Measurements from ENCODE around the gene RELN.

The RELN gene

DNA sequence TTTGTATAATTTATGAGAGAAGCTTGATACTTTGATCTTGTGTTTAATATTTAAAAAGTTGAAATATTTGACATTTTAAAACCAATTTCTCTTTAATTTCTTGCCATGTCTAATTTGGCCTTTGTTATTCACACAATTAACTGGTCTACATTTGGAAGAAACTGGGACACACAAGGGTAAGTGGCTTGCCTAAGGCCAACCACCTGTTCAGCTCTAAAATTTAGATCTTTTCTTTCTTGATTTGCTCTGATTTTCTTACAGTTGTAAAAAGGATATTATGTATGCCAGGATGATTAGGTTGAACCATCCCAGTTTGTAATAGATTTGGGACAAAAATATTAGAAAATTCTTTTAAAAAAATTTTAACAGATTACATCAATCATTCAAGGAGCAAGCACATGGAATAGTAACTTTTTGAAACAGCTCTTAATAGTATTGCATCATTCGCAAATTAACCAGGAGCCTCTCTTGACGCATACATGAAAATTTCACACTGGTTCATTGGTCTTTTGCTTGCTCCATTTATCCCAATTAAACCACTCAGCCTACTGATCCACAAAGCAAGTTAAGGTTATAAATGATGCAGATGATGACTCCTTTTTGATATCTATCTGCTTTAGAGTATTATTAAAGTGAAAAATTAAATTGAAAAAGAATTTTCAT is 321.0 kb downstream of the RELN start:
- no peak for DNase-seq

DNA sequence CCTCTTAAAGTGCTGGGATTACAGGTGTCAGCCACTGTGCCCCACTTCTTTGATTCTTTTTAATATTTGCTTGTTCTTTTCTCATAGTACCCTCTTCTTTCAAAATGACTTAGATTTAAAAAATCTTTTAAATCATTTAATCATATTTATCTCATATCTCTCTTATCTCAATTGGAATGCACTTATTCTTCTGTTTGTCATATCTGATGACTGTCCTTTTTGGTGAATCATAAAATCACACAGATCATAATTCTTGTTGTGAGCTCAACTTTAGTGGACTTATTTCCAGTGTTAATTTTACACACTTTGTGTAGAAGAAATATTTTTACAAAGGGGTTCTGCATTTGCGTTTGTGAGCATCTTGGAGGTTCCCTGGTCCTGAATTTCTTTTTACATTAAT is 323.1 kb downstream of the RELN start:
- DNase-seq = no peak

DNA sequence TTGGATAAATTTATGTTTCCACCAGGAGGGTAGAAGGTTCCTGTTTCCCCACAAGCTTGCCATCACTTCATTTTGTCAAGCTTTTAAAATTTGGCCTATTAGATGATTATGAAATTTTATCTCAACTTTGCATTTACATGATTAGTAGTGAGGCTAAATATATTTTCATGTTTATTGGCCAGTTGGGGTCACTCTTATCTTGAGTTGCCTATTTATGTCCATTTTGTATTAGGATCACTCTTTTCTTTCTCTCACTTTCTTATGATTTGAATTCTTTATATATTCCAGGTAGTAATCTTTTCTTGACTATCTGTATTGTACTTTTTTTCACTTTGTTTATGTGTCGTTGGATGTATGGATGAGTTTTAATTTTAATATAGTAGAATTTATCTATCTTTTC is 324.9 kb downstream of the RELN start:
- no peak for DNase-seq

DNA sequence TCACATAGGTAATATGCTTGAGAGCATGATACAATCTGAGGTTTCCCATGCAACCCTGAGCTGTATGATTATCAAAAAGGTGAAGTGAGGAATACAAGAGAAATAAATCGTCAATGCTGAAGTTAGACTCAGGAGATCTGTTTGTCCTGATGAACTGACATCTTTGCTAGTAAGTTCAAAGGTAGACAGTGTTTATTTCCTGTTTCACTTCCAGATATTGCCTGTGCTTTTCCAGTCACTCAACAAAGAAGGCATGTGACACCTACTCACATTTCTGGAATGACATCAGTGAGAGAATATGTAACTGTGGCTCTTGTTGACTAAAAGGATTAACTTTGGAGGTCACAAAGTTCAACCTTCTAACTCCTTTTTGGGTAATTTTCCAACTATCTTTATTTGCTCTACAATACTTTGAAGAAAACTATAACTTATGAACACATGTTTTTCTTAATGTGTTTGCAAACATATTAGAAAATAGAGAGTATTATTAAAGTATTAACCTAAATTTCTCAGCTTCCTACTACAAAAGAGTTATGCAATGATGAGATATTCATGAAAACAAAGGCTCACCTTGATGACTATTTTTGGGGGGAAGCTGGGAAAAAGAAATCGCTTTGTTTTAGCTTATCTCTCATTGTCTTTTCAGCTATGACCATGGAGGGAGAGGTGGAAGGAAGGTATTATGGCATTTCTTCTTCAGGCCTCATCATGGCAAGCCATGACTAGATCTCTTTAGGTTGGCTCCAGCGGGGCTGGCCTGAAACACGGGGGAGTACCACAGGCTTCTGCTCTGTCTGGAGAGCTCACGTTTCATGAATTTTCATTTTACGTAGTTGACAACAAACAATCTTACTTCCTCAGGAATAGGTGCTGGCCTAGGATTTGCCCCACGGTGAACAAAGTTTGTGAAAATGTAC is 328.7 kb downstream of the RELN start:
- no peak for DNase-seq

DNA sequence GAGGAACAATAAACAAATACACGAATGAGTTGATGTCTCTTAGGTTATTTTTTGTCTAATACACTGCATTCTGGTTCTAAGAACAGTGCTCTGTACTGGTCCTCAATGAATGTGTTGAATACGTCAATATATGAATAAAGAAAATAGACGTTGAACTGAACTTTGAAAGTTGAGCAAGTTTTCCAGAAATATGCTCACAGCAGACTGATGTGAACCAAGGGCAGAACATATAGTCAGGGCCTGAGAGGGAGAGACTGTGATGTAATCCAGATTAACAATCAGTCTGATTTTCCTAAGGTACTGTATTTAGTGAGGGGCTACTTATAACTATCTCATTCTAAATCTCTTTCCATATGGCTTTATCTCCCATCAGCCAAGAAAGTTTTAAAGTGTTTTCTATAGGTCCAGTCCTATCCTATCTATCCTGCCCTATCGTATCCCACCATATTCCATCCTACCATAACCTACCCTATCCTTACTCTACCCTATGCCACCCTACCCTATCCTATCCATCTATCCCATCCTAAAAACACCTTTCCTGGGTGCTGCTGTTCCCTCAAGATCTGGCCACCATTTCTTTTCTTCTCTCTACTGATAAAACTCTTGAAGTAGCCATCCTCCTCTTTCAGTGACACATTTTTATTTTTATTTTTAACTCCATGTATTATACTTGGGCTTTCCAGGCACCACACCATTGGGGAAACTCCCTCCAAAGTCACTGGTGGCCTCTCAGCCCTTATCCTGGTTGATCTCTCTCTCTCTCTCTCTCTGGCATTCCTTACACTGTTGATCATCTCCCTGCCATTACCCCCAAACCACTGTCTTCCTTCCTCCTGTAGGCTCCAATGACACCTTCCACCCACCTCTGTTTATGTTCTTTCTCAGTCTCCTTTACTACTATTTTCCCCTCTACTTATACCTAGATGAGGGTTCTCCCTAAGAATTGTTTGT is 331.1 kb downstream of the RELN start:
- DNase-seq = no peak

DNA sequence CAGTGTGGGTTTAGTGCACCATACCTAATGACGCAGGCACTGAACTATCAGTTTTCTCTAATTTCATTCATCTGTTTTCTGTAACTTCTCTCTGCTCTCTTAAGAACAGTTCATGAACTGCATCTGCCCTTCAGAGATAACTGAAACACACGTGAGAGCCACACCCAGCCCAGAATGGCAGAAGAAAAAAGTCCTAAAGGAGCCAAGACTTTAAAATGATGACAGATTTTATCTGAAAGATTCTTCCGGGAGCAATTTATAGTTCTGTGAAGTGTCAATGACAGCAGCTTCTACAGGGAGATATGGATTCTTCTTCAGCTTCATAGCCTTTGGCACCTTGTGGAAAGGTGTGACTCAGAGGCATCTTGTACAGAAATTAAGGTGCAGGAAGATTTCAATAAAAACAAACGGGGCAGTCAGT is 332.0 kb downstream of the RELN start:
- no peak for DNase-seq

DNA sequence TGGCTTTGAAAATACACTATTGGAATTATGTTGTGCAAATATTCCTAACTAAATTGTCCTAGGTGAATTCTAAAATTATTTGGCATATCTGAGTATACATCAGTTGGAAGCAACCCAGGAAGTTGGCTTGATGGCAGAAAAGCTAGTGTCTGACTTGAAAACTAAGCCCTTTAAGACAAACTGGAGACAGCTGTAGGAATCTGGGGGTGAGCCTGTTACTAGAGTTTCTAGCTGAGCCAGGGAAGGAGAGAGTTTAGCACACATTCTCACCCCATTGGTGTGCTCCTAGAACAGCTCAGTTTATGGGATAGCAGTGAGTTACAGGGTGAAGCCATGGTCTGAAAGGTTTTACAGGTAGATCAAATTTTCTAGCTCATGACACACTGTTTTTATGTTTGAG is 333.2 kb downstream of the RELN start:
- DNase-seq = no peak

DNA sequence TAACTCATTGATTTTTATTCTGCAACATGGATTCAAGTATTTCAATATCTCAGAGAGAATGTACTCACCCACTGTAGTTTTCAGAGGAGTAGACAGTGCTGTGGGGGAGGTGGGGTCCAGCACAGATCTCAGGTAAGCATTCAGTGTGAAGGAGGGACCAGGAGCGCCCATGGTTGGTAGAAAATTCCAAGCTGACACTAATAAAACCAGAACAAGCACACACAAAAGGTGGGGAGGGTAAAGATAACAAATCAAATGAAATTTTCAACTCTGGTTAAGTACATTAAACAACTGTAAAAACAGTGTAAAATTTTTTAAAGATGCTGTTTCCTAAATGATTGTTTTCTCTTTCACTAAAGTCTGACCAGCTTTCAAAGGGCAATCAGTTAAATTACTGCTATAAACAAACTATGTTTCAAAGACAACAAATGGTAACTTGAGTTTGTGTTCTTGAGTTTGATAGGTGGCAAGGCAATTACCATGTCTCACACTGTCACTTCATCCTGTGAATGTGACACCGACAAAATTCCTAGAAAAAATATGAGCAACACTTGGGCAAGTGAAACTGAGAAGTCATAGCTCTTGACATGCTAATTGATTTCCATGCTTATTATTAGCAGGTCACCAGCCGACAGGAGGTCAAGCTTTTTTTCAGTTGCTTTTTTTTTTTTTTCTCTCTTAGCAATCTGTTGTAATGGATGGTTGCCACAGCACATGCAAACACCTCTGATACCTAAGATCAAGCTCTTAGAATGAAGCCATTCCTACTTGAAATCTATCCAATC is 337.7 kb downstream of the RELN start:
- DNase-seq = no peak

DNA sequence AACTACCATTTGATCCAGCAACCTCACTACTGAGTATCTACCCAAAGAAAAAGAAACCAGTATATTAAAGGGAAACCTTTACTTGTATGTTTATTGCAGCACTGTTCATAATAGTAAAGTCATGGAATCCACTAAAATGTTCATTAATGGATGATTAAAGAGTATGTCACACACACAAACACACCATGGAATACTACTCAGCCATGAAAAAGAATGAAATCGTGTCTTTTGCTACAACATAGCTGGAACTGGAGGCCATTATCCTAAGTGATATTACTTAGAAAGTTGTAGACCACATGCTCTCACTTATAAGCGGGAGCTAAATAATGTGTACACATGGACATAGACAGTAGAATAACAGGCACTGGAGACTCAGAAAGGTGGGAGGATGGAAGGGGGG is 340.4 kb downstream of the RELN start:
- no peak for DNase-seq

DNA sequence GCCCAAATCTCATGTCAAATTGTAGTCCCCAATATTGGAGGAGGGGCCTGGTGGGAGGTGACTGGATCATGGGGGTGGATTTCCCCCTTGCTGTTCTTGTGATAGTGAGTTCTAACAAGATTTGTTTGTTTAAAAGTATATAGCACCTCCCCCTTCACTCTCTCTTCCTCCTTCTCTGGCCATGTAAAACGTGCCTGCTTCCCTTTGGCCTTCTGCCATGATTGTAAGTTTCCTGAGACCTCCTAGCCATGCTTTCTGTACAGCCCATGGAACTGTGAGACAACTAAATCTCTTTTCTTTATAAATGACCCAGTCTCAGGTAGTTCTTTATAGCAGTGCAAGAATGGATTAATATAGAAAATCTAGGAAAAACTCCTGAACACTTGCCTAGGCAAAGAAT is 341.3 kb downstream of the RELN start:
- no peak for DNase-seq

DNA sequence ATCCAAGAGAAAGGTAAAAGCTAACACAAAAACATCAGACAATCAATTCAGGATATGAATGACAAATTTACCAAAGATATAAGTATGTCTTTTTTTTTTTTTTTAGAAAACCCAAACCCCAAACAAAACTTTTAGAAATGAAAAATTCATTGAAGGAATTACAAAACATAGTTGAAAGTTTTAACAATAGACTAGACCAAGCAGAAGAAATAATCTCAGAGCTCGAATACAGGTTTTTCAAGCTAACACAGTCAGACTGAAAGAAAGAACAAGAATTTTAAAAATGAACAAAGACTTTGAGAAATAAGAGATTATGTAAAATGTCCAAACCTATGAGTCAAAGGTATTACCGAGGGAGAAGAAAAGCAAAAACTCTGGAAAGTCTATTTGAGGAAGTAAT is 345.1 kb downstream of the RELN start:
- no peak for DNase-seq

DNA sequence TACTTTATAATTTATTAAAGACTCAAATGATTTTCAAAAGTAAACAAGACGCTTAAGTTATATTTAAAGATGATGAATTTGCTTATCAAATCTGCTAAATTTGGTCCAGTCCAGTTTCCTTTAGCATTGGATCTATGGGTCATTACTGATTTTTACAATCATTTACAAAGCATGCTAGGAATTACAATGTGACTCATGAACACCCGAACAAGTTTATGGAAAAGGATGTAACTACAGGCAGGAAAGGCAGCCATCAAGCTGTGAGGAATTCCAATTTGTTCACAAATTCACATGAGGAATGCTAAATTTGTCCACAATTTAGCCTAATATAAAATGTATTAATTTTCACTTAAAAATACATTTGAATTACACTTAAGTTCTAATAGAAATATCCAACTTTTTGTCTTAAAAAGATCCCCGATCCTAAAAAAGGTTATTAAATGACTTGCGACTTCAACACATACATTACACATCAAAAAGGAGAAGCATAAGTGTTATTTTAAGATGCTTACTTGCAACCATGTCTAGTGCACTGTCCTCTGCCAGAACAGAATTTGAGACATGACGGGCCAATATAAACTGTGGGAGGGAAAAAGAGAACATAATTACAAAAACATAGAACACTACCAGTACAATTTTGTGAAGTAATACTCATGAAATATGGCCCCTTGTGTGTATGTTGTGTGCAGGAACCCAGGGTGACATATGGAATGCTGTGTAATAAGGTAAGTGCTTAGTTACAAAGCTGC is 349.3 kb downstream of the RELN start:
- DNase-seq = no peak

DNA sequence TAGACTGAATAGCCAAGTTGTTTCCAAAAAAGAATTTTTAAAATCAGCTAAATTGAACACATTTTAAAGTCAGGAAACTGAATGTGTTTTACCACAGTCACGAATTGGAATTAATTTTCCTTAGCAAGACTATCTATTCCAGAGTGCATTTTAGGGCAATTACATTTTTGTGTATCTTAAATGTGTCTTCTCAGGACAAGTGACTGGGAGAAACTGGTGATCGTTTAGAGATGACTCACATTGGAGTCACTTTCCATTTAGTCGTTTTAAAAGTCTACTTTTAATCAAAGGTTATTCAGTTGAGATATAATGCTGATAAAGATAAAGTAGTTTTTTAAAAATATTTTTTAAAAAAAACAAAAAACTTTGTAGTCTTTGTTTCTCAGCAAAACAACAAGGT is 351.7 kb downstream of the RELN start:
- DNase-seq = no peak

DNA sequence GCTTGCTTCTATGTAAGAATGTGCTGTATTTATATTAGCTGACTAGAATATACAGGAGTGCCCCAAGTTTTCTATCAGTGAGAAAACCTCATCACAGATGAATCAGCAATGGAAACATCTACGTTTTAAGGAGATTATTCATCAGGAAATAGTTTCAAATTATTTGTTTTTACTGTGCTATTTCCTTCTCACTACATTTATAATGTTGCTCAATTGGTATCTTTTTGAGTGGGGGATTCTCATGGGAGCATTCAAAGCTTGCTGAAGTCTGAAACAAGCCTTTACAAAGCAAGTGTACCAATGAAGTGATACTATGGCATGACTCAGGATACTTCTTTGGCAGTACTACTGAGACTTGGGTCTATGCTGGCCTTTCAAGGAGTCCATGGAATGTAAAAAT is 352.4 kb downstream of the RELN start:
- DNase-seq = no peak

DNA sequence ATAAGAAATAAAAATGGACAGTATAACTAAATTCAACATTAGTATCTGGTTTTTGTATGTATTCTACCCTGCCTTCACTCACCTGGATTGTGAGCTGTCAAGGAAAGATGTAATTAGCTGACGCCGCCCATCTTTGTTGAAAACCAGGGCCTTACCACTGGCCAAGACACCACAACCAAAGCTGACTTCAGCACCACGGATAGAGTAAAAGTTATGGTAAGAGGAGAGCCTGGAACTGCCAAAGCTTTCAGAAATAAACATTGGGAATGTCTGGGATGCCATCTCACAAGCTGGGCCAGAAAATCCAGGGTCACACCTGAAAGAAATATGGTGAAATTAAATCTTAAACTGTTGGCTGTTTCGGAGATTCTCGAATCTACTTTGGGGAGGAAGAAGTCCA is 353.3 kb downstream of the RELN start:
- no peak for DNase-seq

DNA sequence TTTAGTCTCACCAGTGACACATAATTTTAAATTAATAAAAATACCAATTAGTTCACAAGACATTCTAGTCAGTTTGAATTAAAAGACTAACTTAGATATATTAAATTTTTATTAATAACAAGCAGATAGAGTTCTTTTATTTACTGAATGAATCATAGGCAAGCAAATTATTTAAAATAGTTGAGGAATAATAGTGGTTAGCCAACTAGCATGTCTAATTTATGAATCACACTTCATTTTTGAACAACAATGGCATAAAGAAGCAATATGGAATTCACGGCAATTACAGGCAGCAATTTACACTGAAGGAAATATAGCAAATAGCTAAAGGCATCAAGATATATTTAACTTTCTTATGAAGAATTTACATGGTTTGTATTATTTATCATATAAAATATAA is 356.5 kb downstream of the RELN start:
- no peak for DNase-seq

DNA sequence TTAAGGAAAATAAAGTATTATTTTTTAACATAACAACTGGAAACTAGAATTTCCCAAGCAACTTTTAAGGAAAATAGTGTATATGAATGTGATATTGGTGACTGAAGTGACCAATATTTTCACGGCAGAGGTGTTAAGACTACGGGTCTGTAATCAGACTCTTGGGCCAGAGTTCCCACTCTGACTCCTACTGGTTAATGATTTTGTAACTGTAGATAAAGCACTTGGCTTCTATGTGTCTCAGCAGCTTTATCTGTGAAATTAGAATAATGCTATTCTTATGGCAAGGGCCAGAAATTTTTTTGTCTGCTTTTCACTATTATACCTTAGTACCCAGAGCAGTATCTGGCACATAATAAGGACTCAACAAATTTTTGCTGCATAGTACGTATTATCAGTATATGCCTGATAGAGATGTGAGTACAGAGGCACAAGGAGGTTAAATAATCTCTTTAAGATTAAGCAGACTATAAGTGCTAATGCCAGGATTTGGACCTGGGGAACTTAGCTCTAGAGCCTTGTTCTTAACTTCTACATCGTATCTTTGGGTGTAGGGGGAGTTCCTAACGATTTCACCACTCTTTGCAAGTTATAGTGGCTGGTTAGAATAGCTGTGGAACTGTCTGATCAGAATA is 357.3 kb downstream of the RELN start:
- DNase-seq = no peak

DNA sequence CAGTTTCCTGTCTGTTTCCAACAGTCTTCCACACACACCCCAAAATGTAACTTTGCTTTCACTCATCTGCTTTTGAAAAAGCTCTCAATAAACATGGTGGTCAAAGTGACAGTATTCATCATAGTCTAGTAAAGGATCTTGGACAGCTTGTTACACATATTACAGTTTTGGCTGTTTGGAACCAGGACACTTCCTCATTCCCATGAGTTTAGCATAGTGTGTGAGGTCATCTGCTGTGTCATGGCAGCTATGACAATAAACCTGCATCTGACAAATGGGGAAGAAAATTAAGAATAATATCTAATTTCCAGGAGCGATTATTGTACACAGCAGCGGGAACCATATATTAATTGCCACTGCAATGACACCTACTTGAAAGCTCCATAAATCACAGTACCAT is 359.1 kb downstream of the RELN start:
- no peak for DNase-seq

DNA sequence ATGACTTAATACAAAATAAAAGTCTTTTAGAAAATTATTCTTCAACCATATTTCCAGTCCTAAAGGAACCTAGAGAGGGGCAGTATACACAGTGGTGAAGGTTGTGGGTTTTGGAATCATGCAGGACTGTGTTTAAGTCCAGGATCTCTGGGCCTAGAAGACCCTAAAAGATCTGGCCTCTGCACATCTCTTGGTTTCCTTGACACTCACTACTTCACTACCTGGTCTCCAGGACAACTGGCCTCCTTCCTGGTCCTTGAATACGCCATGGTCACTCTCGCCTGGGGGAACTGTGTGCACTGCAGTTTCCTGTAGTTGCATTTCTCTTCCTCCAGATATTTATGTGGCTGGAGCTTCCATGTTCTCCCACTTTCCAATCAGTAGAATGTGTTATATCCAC is 360.7 kb downstream of the RELN start:
- no peak for DNase-seq

DNA sequence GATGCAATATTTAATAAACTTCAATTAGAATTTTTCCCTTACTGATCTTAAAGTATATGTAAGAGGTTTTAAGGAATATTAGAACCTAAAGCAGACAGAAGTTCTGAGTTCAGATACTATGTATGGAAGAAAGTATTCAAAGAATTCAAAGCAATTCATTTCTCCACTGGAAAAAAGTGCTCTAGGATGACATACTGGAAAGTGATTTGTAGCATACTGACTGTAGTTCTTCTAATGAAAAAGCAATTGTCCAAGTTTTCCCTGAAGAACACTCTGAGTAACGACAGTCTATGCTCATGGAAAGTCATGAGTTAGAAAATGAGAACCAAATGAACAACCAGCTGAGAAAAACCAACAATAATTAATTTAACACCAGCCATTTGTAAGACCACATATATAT is 362.7 kb downstream of the RELN start:
- no peak for DNase-seq

DNA sequence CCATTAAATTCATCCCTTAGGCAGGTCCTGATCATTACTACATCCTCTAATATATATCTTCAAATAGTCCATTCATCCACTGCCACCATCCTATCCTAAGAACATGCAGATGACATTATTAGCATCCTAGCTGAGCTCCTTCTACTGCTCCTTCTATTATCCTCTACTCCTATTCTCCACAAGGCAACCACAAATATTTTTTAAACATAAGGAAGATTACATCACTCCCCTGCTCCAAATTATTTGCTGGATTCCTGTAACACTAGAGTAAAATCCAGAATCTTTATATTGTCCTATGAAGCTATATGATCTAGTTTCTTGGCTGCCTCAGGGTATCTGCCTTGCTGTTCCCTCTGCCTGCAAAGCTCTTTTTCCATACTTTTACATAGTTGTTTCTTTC is 367.2 kb downstream of the RELN start:
- DNase-seq = no peak

Data from DMS79 (cell line).